ENCODE results near the gene HECW1.
A peak's percentile ranks its signal among the peaks of the same experiment; 100 is the strongest.
"Not testable (repeated sequence)": the region's sequence is repeated elsewhere in the genome, so short reads cannot be mapped to it uniquely, and the experiment has no call there.

Gene HECW1

DNA sequence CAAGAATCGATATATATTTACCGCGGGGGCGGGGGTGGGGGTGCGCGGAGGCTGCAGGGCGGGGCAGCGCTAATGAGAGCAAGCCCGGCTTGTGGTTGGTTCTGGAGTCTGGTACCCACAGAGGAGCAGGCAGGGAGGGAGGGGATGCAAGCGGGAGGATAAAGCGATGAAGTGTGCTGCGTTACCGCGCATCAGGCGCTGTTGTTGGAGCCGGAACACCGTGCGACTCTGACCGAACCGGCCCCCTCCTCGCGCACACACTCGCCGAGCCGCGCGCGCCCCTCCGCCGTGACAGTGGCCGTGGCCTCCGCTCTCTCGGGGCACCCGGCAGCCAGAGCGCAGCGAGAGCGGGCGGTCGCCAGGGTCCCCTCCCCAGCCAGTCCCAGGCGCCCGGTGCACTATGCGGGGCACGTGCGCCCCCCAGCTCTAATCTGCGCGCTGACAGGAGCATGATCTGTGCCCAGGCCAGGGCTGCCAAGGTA, at the start of gene HECW1:
Gene HECW1 (plus strand): TSS at position 189 of the 482 bp plus-strand sequence. CDS start 131,259 bp downstream, outside the sequence.
- DNase-seq, result peak; percentile 49

DNA sequence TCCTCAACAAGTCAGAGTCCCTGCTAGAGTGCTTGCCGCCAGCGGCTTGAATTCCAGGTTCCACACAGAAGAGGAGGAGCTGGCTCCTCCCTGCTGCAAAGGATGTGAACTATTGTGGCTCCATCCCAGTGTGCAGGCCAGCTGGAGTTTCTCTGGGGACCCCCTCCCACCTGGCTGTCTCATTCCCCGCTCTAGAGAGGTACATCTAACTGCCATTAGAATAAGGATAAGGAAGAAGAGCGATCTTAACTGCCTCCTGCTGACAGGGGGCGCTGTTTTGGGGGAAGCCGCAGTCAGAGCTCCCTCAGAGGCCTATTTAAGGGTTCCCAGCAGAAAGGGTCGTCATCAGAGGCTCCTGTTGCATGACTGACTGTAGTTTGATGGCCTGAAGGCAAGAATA, 40.8 kb upstream of the HECW1 start:
- Mint-ChIP-seq H3K27me3 (ENCODE audit: low read depth, poor library complexity) (peaks cover 5% of the 10 kb centered on the region), H3K36me3 (ENCODE audit: low read depth) (no peaks in the 10 kb centered on the region), H3K4me1 (no peaks in the 10 kb centered on the region), H3K27ac (no peak overlapping the region), H3K4me3 (no peak overlapping the region), H3K9me3 (no peaks in the 10 kb centered on the region)
- TF ChIP-seq, protein P1, sequence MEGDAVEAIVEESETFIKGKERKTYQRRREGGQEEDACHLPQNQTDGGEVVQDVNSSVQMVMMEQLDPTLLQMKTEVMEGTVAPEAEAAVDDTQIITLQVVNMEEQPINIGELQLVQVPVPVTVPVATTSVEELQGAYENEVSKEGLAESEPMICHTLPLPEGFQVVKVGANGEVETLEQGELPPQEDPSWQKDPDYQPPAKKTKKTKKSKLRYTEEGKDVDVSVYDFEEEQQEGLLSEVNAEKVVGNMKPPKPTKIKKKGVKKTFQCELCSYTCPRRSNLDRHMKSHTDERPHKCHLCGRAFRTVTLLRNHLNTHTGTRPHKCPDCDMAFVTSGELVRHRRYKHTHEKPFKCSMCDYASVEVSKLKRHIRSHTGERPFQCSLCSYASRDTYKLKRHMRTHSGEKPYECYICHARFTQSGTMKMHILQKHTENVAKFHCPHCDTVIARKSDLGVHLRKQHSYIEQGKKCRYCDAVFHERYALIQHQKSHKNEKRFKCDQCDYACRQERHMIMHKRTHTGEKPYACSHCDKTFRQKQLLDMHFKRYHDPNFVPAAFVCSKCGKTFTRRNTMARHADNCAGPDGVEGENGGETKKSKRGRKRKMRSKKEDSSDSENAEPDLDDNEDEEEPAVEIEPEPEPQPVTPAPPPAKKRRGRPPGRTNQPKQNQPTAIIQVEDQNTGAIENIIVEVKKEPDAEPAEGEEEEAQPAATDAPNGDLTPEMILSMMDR (IDR thresholded peaks at IDR 0.05), result peak; percentile 56
- DNase-seq, result peak; percentile 49

More for the DNA sequence above, at the start of gene HECW1:
- H3K4me1 Mint-ChIP-seq, result peaks cover 8% of the 10 kb centered on the region
- H3K36me3 Mint-ChIP-seq (ENCODE audit: low read depth), result no peaks in the 10 kb centered on the region
- peak within 1 kb of the TSS; percentile 80 for H3K4me3 Mint-ChIP-seq
- no peak within 1 kb of the TSS for H3K27ac Mint-ChIP-seq
- H3K27me3 Mint-ChIP-seq (ENCODE audit: low read depth, poor library complexity), result peaks cover 90% of the 10 kb centered on the region
- TF ChIP-seq, protein P1 (IDR thresholded peaks at IDR 0.05), result no peak
- no peaks in the 10 kb centered on the region for H3K9me3 Mint-ChIP-seq

DNA sequence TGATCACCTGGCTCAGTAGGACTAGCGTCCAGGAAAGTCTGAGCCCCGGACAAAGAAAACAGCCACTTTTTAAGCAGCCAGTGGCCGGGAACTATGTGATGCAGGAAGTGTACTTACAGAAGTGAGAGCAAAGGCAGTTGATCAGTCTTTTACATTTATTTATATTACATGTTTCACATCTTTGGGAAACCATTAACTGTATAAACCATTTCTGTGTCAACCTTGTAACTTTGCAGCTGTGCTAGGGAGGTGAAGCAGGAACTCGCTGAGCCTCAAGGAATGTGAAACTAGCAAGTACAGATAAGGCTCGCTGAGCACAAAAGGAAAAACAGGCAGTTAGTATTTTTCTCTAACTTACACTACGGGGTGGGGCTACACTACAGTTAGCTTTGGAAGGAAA, 39.9 kb upstream of the HECW1 start:
- Mint-ChIP-seq H3K4me3 (no peak overlapping the region), H3K36me3 (ENCODE audit: low read depth) (no peaks in the 10 kb centered on the region), H3K4me1 (peaks cover 8% of the 10 kb centered on the region), H3K9me3 (no peaks in the 10 kb centered on the region), H3K27ac (peak overlapping the region; percentile 24), H3K27me3 (ENCODE audit: low read depth, poor library complexity) (peaks cover 5% of the 10 kb centered on the region)
- TF ChIP-seq, protein P1 (IDR thresholded peaks at IDR 0.05), result no peak
- no peak for DNase-seq

DNA sequence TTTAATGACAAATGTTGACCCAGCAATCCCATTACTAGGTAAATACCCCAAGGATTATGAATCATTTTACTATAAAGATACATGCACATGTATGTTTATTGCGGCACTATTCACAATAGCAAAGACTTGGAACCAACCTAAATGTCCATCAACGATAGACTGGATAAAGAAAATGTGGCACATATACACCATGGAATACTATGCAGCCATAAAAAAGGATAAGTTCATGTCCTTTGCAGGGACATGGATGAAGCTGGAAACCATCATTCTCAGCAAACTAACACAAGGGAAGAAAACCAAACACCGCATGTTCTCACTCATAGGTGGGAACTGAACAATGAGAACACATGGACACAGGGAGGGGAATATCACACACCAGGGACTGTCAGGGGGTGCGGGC, 38.6 kb upstream of the HECW1 start:
- H3K9me3 Mint-ChIP-seq; DNase-seq; H3K36me3 Mint-ChIP-seq (ENCODE audit: low read depth); H3K27me3 Mint-ChIP-seq (ENCODE audit: low read depth, poor library complexity); H3K27ac Mint-ChIP-seq; H3K4me3 Mint-ChIP-seq; H3K4me1 Mint-ChIP-seq: not testable (repeated sequence)

DNA sequence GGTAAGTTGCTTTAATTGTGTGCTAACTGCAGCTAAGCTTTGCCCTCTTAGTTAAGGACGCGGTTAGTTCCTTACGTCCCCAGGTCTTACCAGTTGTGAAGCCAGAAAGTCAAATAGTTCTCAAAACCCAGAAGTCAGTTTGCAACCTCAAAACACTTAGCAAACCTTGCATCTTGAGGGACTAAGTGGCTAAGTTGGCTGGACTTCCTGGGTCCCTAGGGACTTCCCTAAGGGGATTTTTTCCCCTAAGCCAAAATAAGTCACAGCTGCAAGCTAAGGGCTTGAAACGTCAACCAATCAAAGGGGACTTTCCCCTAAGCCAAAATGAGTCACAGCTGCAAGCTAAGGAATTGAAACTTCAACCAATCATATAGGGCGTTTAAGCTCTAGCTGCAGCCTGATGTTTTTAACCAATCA, 36.2 kb upstream of the HECW1 start:
- Mint-ChIP-seq H3K9me3 (no peaks in the 10 kb centered on the region), H3K36me3 (ENCODE audit: low read depth) (no peaks in the 10 kb centered on the region), H3K27me3 (ENCODE audit: low read depth, poor library complexity) (peaks cover under 1% of the 10 kb centered on the region), H3K27ac (no peak overlapping the region), H3K4me3 (no peak overlapping the region), H3K4me1 (peaks cover 8% of the 10 kb centered on the region)
- no peak for DNase-seq
- TF ChIP-seq, protein P1 (IDR thresholded peaks at IDR 0.05), result no peak

DNA sequence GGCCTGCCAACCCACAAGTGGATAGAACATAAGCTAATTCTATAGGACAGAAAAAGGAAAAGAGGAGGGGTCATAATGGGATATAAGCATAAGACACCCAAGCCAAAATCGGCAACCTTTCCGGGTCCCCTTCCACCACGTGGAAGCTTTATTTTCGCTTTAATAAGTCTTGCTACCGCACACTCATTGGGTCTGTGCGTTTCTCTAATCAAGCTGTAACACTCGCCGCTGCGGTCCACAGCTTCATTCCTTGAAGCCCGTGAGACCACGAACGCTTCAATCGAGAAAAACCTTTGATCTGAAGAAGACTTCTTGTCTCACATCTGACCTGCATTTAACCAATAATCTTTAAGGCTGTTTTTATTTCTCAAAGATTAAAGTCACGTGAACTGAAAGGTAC, 35.8 kb upstream of the HECW1 start:
- no peak overlapping the region for H3K27ac Mint-ChIP-seq
- H3K27me3 Mint-ChIP-seq (ENCODE audit: low read depth, poor library complexity), result no peaks in the 10 kb centered on the region
- TF ChIP-seq, protein P1 (IDR thresholded peaks at IDR 0.05), result no peak

More for the DNA sequence above, 35.8 kb upstream of the HECW1 start:
- no peak for DNase-seq
- H3K36me3 Mint-ChIP-seq (ENCODE audit: low read depth), result no peaks in the 10 kb centered on the region
- peaks cover 8% of the 10 kb centered on the region for H3K4me1 Mint-ChIP-seq
- no peak overlapping the region for H3K4me3 Mint-ChIP-seq
- H3K9me3 Mint-ChIP-seq, result no peaks in the 10 kb centered on the region
